Fibroblast of skin of back (primary cell): ENCODE results near the gene GDPD3. TPM values are rescaled to one million over a fixed set of nuclear protein-coding genes. Genes with fewer than 3 reads are reported as not detected.
"Not testable (repeated sequence)": the region's sequence is repeated elsewhere in the genome, so short reads cannot be mapped to it uniquely, and the experiment has no call there.

Experiments used
- DNase-seq: peaks from one replicate; pipeline ENCODE4 v3.0.0-alpha.2; 2013
- polyA plus RNA-seq, 2 experiments: library from polyadenylated mRNA; unstranded; fragments of 120-200 nt; gene quantifications; one replicate each; pipeline ENCODE4 v1.2.1, GENCODE V29; 2013; ENCODE audit not compliant: insufficient read length in 2 of 2

Gene GDPD3
- polyA plus RNA-seq (2013, experiment 1 of 2; ENCODE audit: insufficient read length) = 2.5 TPM
- polyA plus RNA-seq (2013, experiment 2 of 2; ENCODE audit: insufficient read length) = 2.7 TPM

GRCh38 chr16:30113031-30113710 is at the start of gene GDPD3:
TSS of gene GDPD3 (minus strand) at chr16:30113537. CDS start at chr16:30113478, 59 bp downstream.
- DNase-seq = no peak

- DNase-seq = no peak
Observed at GRCh38 chr16:30157214-30157613, 43.9 kb upstream of the GDPD3 start.

GRCh38 chr16:30155188-30155587 is 41.9 kb upstream of the GDPD3 start:
- no peak for DNase-seq

GRCh38 chr16:30152517-30152916 is 39.2 kb upstream of the GDPD3 start:
- DNase-seq = no peak

GRCh38 chr16:30151091-30151490 is 37.8 kb upstream of the GDPD3 start:
- DNase-seq = no peak

GRCh38 chr16:30149250-30149930 is 36.1 kb upstream of the GDPD3 start:
- no peak for DNase-seq

- no peak for DNase-seq
Observed at GRCh38 chr16:30147843-30148510, 34.6 kb upstream of the GDPD3 start.

- no peak for DNase-seq
Observed at GRCh38 chr16:30145657-30146056, 32.3 kb upstream of the GDPD3 start.

- no peak for DNase-seq
Observed at GRCh38 chr16:30144917-30145316, 31.6 kb upstream of the GDPD3 start.

- DNase-seq = no peak
Observed at GRCh38 chr16:30144017-30144416, 30.7 kb upstream of the GDPD3 start.

- DNase-seq = no peak
Observed at GRCh38 chr16:30143347-30143702, 30.0 kb upstream of the GDPD3 start.

GRCh38 chr16:30142672-30143346 is 29.5 kb upstream of the GDPD3 start:
- DNase-seq = no peak

GRCh38 chr16:30141750-30142149 is 28.4 kb upstream of the GDPD3 start:
- no peak for DNase-seq

- no peak for DNase-seq
Observed at GRCh38 chr16:30139583-30140481, 26.5 kb upstream of the GDPD3 start.

- no peak for DNase-seq
Observed at GRCh38 chr16:30137897-30138296, 24.6 kb upstream of the GDPD3 start.

GRCh38 chr16:30136971-30137605 is 23.8 kb upstream of the GDPD3 start:
- DNase-seq = no peak

- no peak for DNase-seq
Observed at GRCh38 chr16:30132591-30132990, 19.3 kb upstream of the GDPD3 start.

- no peak for DNase-seq
Observed at GRCh38 chr16:30131869-30132475, 18.6 kb upstream of the GDPD3 start.

GRCh38 chr16:30127993-30128392 is 14.7 kb upstream of the GDPD3 start:
- no peak for DNase-seq

GRCh38 chr16:30125690-30126089 is 12.4 kb upstream of the GDPD3 start:
- not testable (repeated sequence) for DNase-seq

GRCh38 chr16:30124985-30125379 is 11.6 kb upstream of the GDPD3 start:
- no peak for DNase-seq
